GM18508 (cell line): ENCODE results near the gene AHI1.
A peak's percentile ranks its signal among the peaks of the same experiment; 100 is the strongest.

Experiments used
- ATAC-seq: cut with Tn5 transposase; IDR thresholded peaks from one replicate; pipeline ENCODE4 v1.9.1; 2021; ENCODE audit warnings: moderate number of reproducible peaks; ENCODE audit not compliant: insufficient read depth, unreplicated experiment

Gene AHI1

DNA sequence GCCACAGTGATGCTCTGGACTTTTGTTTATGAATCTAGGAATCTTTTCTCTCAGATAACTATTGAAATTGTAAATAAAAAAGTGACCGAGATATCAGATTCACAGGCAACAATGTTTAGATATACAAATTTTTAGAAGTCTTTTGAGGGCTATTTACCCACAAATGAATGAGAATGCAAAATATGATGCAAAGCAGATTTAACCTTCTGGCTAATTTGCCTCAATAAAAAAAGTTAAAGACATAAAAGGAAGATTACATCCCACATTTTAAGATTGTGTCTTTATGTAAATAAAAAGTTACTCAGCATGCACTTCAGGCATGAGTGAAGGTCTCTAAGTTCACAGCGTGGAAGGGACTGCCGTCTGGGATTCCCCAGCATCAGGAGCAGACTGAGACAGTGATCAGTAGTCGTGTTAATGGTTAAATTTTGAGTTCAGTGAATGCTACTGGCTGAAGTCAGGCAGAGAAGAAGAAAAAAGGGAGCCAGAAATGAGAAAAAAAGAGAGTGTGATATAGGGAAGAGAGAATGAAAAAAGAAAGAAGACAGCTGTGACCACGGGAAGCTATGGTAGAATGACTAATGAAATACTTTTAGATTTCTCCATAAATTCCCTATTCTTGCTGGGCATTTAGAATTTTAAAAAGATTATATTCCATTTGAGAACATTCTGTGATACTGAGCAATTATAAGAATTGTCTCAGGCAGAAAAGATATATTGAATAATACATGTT lies 222.8 kb downstream of the AHI1 start:
- ATAC-seq: peak; percentile 64

- no peak for ATAC-seq
These were observed 225.9 kb downstream of the AHI1 start for GRCh38 chr6:135271626-135272025.

DNA sequence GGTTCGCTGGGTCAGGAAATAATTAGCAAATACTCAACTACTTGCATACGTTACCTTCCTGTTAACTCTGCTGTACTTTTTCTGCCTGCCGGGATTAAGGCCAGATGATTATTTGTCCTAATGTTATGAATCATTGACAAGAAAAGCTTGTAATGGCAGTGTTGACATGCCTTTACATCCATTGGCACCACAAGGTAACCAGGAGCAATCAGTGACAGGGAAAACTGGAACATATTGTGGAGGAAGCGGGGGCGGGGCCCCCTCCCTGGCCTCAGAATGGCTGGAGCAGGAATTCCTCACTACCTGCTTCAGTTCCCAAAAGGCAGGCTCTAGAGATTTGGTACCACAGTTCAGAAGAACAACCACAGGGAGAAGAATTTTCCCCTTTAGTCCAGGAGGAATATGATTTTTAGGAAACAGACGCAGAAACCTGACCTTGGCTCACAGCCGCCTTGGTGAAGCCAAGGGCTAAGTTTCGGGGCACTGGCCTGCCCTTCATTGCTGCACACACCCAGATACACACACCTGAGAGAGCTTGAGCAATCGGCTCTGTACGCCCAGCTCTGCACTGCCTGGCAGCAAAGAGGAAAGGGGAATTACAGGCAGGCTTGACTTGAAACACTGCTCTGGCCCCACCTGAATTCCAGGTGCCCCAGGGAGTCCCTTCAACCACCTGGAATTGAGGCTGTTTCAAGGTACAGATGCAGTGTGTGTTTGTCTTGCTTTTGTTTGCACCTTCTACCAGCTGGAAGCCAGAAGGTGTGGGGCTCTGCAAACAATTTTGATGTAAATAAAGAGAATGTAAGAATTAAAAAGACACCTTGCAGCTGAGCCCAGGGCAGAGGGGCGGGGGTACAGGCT lies 226.6 kb downstream of the AHI1 start:
- no peak for ATAC-seq

GRCh38 chr6:135269481-135269891 lies 228.1 kb downstream of the AHI1 start:
- no peak for ATAC-seq

GRCh38 chr6:135268740-135269139 lies 228.8 kb downstream of the AHI1 start:
- ATAC-seq: no peak

DNA sequence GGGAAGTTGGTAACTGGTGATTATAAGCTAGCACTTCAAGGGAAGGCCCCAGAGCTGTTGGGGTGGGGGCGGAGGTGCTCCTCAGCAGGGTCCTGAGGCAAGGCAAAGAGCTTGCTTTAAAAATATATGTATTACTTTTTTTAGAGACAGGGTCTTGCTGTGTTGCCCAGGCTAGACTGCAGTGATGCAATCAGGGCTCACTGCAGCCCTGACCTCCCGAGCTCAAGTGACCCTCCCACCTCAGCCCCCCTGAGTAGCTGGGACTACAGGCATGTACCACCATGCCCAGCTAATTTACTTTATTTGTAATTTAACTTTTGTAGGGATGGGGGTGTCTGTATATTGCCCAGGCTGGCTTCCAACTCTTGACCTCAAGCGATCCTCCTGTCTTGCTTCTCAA lies 229.3 kb downstream of the AHI1 start:
- ATAC-seq: no peak

DNA sequence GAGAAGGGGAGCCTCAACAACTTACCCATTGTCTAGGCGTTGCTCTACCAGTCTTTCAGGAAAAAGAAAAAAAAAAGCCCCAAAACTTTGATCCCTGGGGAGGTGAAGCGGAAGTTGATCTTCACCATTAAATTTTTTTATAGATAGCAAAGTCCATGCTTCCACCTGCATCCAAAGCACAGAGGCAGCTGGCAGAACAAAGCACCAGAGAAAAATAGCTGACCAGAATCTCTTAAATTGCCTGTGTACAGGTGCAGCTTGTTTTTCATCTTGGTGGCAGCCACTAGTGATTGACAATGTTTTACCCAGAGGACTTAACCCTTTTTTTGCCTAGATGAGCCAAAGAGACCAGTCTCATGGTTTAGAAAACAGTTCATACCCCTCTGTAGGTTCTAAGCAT lies 230.5 kb downstream of the AHI1 start:
- no peak for ATAC-seq

DNA sequence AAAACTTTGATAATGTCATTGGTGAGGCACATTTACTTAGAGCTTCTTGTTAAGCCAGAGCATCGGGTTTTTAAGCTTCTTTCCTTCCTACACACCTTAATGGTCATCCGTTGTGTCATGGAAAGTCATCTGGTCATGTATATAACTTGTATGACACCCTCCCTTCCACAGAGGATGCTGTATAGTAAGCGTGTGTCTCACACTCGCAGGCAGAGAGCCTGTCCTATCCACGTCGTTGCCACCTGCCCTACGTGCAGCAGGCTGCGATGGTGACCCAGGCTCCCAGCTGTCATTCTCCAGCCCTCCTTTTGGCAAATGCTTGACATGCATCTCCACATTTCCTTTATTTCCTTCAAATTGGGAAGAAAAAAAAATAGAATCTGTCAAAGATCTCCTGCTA lies 230.9 kb downstream of the AHI1 start:
- no peak for ATAC-seq

DNA sequence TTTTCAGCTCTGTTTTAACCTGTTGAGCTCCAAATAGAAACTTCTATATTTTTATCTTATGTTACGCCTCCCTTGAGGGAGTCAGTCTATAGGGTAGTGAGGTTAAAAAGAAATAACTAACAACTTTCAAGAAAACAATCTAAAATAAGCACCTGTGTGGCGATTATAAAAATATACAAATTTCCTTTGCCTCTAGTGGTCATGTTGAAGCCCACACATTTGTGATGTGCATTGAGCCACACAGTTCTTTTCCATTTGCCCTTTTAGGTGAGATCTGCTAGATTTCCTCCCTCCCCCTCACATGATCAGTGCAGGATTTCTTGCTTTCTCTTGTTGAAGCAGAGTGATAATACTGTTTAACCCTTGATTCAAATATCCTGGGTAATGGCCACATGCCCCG lies 232.3 kb downstream of the AHI1 start:
- no peak for ATAC-seq

DNA sequence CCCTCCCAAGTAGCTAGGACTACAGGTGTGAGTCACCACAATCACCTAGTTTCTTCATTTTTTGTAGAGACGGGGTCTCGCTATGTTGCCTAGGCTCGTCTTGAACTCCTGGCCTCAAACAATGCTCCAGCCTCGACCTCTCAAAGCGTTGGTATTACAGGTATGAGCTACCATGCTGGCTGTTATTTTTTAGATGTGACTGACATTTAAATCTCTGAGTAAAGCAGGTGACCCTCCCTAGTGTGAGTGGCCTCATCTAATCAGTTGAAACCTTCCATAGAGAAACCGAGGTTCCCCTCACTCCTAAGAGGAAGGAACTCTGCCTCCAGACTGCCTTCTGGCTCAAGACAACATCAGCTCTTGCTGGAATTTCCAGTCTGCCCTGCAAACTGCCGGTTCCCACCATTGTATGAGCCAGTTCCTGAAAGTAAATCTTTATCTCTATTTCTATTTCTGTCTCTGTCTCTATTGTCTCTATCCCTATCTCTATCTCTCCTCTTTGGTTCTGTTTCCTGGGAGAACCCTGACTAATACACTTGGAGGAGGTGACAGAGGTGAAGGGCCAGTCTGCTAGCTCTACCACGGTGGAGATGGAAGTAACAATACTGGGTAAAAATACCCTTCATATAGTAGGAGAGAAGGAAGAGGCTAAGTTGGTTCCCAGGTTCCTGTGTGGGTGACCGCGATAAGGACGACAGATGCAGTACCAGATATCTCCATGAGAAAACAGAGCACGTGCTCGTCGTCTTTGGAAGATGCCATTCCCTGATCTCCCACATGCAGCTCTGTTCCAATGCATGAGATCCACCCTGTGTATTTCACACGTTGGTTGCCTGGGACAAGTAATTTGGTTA lies 235.4 kb downstream of the AHI1 start:
- ATAC-seq: no peak

GRCh38 chr6:135260612-135261011 lies 236.9 kb downstream of the AHI1 start:
- no peak for ATAC-seq

DNA sequence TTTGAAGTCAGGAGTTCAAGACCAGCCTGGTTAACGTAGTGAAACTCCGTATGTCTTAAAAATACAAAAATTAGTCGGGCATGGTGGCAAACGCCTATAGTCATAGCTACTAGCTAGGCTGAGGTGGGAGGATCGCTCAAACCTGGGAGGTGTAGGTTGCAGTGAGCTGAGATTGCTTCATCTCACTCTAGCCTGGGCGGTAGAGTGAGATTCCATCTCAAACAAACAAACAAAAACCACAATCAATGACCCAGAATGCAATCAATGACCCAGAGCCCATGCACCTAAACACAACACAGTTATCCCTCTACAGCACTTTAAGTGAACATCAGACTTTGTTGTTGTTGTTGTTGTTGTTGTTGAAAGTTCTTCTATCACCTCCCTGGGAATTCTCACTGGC lies 238.6 kb downstream of the AHI1 start:
- ATAC-seq: no peak

DNA sequence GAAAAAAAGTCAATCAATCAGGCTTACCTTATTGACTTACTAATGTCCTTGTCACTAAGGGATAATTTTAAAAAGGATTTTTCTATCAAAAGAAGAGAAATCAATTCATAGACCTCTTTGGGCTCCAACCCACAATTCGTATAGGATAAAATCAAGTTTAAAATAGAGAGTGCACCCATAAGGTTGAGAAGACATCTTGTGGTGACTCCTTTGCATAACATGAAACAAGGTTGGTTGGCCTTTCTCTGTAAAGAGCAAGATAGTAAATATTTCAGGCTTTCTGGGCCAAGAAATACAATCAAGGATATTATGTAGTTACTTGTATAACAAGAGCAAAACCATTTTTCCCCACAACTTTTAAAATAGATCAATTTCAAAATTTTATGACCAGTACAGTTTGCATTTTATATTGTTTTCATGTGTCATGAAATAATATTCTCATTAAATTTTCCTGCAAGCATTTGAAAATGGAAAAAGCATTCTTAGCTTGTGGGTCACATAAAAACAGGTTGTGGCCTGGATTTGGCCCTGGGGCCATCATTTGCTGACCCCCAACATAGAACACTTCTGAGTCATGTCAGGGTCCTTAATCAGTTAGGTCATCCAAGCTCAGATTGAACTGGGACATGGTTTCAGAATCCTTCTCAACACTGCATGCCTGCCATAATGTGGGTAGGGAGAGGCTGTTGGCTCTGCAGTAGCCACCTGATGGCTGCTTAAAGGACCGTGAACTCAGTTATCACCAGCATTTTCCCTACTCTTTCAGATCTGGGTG lies 239.7 kb downstream of the AHI1 start:
- no peak for ATAC-seq

- no peak for ATAC-seq
These were observed 240.7 kb downstream of the AHI1 start for GRCh38 chr6:135256866-135257265.

- ATAC-seq: no peak
These were observed 243.1 kb downstream of the AHI1 start for GRCh38 chr6:135254471-135254870.

DNA sequence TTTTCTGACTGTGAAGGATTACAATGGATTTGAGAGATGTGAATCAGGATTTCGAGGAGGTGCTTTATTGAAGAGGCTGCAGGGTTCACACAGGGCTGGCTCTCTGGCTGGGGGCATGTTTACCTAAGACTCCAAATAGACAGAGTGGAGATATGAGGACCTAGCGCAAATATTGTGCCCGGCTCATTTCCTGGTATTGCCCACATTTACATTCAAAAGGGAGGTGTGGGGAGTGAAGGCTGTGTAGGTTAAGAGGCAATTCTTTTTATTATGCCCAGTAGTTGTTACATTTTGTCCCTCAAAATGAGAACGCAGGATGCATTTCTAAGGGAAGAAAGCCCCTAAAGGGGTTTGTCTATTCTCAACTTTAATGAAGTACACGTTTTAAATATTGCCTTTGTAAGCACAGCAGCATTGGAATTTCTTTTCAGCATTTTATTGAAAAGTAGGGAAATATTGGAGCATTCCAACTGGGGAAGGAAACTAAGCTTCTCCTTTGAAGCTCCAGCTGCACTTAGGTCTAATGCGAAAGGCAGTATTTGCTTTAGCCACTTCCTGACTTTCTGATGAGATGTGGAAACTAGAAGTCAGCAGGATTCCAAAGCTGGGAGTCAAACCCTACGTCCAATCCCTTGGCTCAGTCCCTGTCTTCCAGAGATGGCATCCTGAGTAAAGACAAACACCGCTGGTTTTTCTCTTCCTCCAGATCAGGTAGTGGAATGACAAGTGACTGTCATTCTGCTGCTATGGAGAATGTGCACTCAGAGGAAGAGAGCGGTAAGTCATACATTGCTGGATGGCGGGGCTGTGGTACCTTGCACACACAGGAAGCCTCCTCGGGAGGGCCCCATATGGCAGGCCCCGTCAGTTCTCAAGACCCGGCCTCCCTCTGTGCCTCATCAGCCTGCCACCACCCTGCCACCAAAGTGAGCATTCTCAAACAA lies 245.8 kb downstream of the AHI1 start:
- no peak for ATAC-seq

GRCh38 chr6:135250751-135251497 lies 246.6 kb downstream of the AHI1 start:
- ATAC-seq: no peak

DNA sequence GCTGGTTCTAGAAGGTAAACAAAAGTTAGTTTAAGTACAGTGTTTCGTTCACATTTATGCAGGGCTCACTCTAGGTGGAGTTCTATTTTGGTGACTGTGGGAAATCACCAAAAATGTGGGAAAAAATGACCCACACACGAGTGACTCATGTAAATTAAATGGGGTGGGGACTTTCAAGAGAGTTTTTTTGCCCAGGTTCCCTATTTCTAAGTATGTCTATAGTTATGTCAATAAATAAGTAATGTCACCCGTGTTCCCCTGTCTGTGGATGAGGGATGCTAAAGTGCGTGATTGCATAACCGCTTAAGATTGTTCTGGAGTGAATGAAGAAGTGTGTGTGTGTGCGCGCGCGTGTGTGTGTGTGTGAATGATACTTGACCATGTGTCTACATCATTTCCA lies 247.3 kb downstream of the AHI1 start:
- ATAC-seq: no peak
